OCI-LY1 (cell line): ENCODE data around the gene SLC30A5.

Experiments
- CTCF ChIP-seq: fragments of 200-600 bp; sonication (generic), shearing (Covaris generic); IDR thresholded peaks from 2 replicates; pipeline ENCODE4 v1.5.1; 2017; ENCODE audit warnings: mild to moderate bottlenecking, antibody characterized with exemption, low read length, moderate library complexity, mixed read lengths
- EZH2 ChIP-seq: fragments of 200-600 bp; sonication (generic), shearing (Covaris generic); IDR thresholded peaks from 2 replicates; pipeline ENCODE4 v1.8.0; 2017; ENCODE audit warnings: borderline replicate concordance, mixed run types, mild to moderate bottlenecking, antibody characterized with exemption, low read length, moderate library complexity, mixed read lengths

GRCh38 chr5:69134126-69134525, 40.3 kb downstream of the SLC30A5 start:
- TF ChIP-seq CTCF: no peak
- TF ChIP-seq EZH2: no peak
